Stimulated activated CD4-positive, alpha-beta T cell treated with anti-CD3 and anti-CD28 coated beads, TNF-alpha, amount 100 ng/mL, for 1 hour (primary cell): ENCODE measurements around the gene RAB4A.
"Not testable (repeated sequence)": the region's sequence is repeated elsewhere in the genome, so short reads cannot be mapped to it uniquely, and the experiment has no call there.

ENCODE experiments used
- DNase-seq, 3 donors: peaks; one replicate each; pipeline ENCODE4 v3.0.0-alpha.2; 2020; ENCODE audit warnings: low read depth in 3 of 3, low spot score in 1 of 3

The RAB4A gene

GRCh38 chr1:229296541-229296941 is 25.6 kb downstream of the RAB4A start:
- no peak for DNase-seq

GRCh38 chr1:229297746-229298145 is 26.8 kb downstream of the RAB4A start:
- no peak for DNase-seq

GRCh38 chr1:229298420-229298819 is 27.5 kb downstream of the RAB4A start:
- no peak for DNase-seq

GRCh38 chr1:229298887-229299503 is 28.1 kb downstream of the RAB4A start:
- no peak for DNase-seq

- DNase-seq: no peak
These were observed 29.3 kb downstream of the RAB4A start for GRCh38 chr1:229300099-229300757.

- DNase-seq: no peak
These were observed 31.8 kb downstream of the RAB4A start for GRCh38 chr1:229302740-229303139.

- no peak for DNase-seq
These were observed 32.9 kb downstream of the RAB4A start for GRCh38 chr1:229303855-229304254.

GRCh38 chr1:229305392-229305791 is 34.5 kb downstream of the RAB4A start:
- no peak for DNase-seq

- no peak for DNase-seq
These were observed 38.2 kb downstream of the RAB4A start for GRCh38 chr1:229309074-229309473.

- DNase-seq: no peak
These were observed 38.8 kb downstream of the RAB4A start for GRCh38 chr1:229309684-229310083.

GRCh38 chr1:229310833-229311232 is 39.9 kb downstream of the RAB4A start:
- DNase-seq: no peak

GRCh38 chr1:229316166-229316565 is 45.3 kb downstream of the RAB4A start:
- no peak for DNase-seq

- DNase-seq: no peak
These were observed 47.1 kb downstream of the RAB4A start for GRCh38 chr1:229318056-229318455.

GRCh38 chr1:229319487-229319886 is 48.6 kb downstream of the RAB4A start:
- DNase-seq: no peak

- DNase-seq: no peak
These were observed 52.3 kb downstream of the RAB4A start for GRCh38 chr1:229323201-229323600.

GRCh38 chr1:229323885-229324553 is 53.1 kb downstream of the RAB4A start:
- DNase-seq: no peak

GRCh38 chr1:229325401-229325800 is 54.5 kb downstream of the RAB4A start:
- no peak for DNase-seq

- DNase-seq: no peak
These were observed 55.1 kb downstream of the RAB4A start for GRCh38 chr1:229325853-229326487.

- no peak for DNase-seq
These were observed 55.7 kb downstream of the RAB4A start for GRCh38 chr1:229326601-229327000.

GRCh38 chr1:229327765-229328164 is 56.9 kb downstream of the RAB4A start:
- DNase-seq: not testable (repeated sequence)

- DNase-seq: no peak
These were observed 57.9 kb downstream of the RAB4A start for GRCh38 chr1:229328598-229329362.
